Measurements from ENCODE around the gene TNFRSF4.
"Not testable (repeated sequence)": the region's sequence is repeated elsewhere in the genome, so short reads cannot be mapped to it uniquely, and the experiment has no call there.

The TNFRSF4 gene

GRCh38 chr1:1200876-1201810 is 12.8 kb downstream of the TNFRSF4 start:
- H3K27me3 Mint-ChIP-seq, result peaks cover 50% of the 10 kb centered on the region
- peak overlapping the region; percentile 40 for H3K4me3 Mint-ChIP-seq
- no peak overlapping the region for H3K27ac Mint-ChIP-seq
- no peaks in the 10 kb centered on the region for H3K36me3 Mint-ChIP-seq
- H3K4me1 Mint-ChIP-seq, result peaks cover 11% of the 10 kb centered on the region
- peak; percentile 83 for DNase-seq
- H3K9me3 Mint-ChIP-seq, result no peaks in the 10 kb centered on the region
- CTCF ChIA-PET, result no interaction called here

GRCh38 chr1:1199961-1200875 is 13.7 kb downstream of the TNFRSF4 start:
- Mint-ChIP-seq H3K27me3 (peaks cover 48% of the 10 kb centered on the region), H3K36me3 (no peaks in the 10 kb centered on the region), H3K4me1 (peaks cover 11% of the 10 kb centered on the region), H3K4me3 (peak overlapping the region; percentile 40), H3K27ac (peak overlapping the region; percentile 28), H3K9me3 (peaks cover under 1% of the 10 kb centered on the region)
- peak; percentile 19 for DNase-seq
- CTCF ChIA-PET, result no interaction called here

GRCh38 chr1:1199141-1199960 is 14.6 kb downstream of the TNFRSF4 start:
- peak overlapping the region; percentile 23 for H3K4me3 Mint-ChIP-seq
- CTCF ChIA-PET, result no interaction called here

GRCh38 chr1:1198423-1199140 is 15.4 kb downstream of the TNFRSF4 start:
- Mint-ChIP-seq H3K27me3 (peaks cover 39% of the 10 kb centered on the region), H3K4me1 (peaks cover 11% of the 10 kb centered on the region), H3K9me3 (peaks cover 12% of the 10 kb centered on the region), H3K4me3 (no peak overlapping the region), H3K27ac (no peak overlapping the region), H3K36me3 (no peaks in the 10 kb centered on the region)
- DNase-seq, result peak; percentile 19
- CTCF ChIA-PET, result no interaction called here

More at GRCh38 chr1:1199141-1199960, 14.6 kb downstream of the TNFRSF4 start:
- H3K36me3 Mint-ChIP-seq, result no peaks in the 10 kb centered on the region
- H3K4me1 Mint-ChIP-seq, result peaks cover 11% of the 10 kb centered on the region
- peaks cover 9% of the 10 kb centered on the region for H3K9me3 Mint-ChIP-seq
- peak overlapping the region; percentile 28 for H3K27ac Mint-ChIP-seq
- DNase-seq, result peak; percentile 20
- peaks cover 47% of the 10 kb centered on the region for H3K27me3 Mint-ChIP-seq

GRCh38 chr1:1197551-1198422 is 16.2 kb downstream of the TNFRSF4 start:
- no peak overlapping the region for H3K27ac Mint-ChIP-seq
- H3K9me3 Mint-ChIP-seq, result peaks cover 12% of the 10 kb centered on the region
- H3K4me1 Mint-ChIP-seq, result peaks cover 11% of the 10 kb centered on the region
- CTCF ChIA-PET, result no interaction called here
- peaks cover 36% of the 10 kb centered on the region for H3K27me3 Mint-ChIP-seq
- H3K4me3 Mint-ChIP-seq, result no peak overlapping the region
- no peaks in the 10 kb centered on the region for H3K36me3 Mint-ChIP-seq
- DNase-seq, result peak; percentile 20

- H3K9me3 Mint-ChIP-seq, result peaks cover 12% of the 10 kb centered on the region
- H3K4me1 Mint-ChIP-seq, result peaks cover 11% of the 10 kb centered on the region
- no peak overlapping the region for H3K27ac Mint-ChIP-seq
- no peaks in the 10 kb centered on the region for H3K36me3 Mint-ChIP-seq
- H3K4me3 Mint-ChIP-seq, result no peak overlapping the region
- no peak for DNase-seq
- CTCF ChIA-PET, result no interaction called here
- H3K27me3 Mint-ChIP-seq, result peaks cover 36% of the 10 kb centered on the region
These were observed 16.8 kb downstream of the TNFRSF4 start for GRCh38 chr1:1197188-1197500.

GRCh38 chr1:1196431-1197187 is 17.3 kb downstream of the TNFRSF4 start:
- peaks cover 11% of the 10 kb centered on the region for H3K4me1 Mint-ChIP-seq
- no peak overlapping the region for H3K27ac Mint-ChIP-seq
- peak; percentile 20 for DNase-seq
- H3K36me3 Mint-ChIP-seq, result no peaks in the 10 kb centered on the region
- H3K27me3 Mint-ChIP-seq, result peaks cover 39% of the 10 kb centered on the region
- no peak overlapping the region for H3K4me3 Mint-ChIP-seq
- CTCF ChIA-PET, result no interaction called here
- peaks cover 16% of the 10 kb centered on the region for H3K9me3 Mint-ChIP-seq

- DNase-seq, H3K36me3 Mint-ChIP-seq, H3K27ac Mint-ChIP-seq, H3K4me3 Mint-ChIP-seq, CTCF ChIA-PET: not testable (repeated sequence)
- peaks cover 16% of the 10 kb centered on the region for H3K9me3 Mint-ChIP-seq
- H3K27me3 Mint-ChIP-seq, result peaks cover 42% of the 10 kb centered on the region
- H3K4me1 Mint-ChIP-seq, result peaks cover 11% of the 10 kb centered on the region
These were observed 18.2 kb downstream of the TNFRSF4 start for GRCh38 chr1:1195726-1196125.

- CTCF ChIA-PET, result interaction anchor here (1.1 kb wide), 1 partner anchor 72 kb away, joined by 3 read pairs; no protein-coding TSS in a partner anchor
- H3K9me3 Mint-ChIP-seq, result peaks cover 16% of the 10 kb centered on the region
- H3K4me1 Mint-ChIP-seq, result peaks cover 2% of the 10 kb centered on the region
- H3K36me3 Mint-ChIP-seq, result no peaks in the 10 kb centered on the region
- DNase-seq, result no peak
- H3K27ac Mint-ChIP-seq, result no peak overlapping the region
- H3K4me3 Mint-ChIP-seq, result no peak overlapping the region
- peaks cover 36% of the 10 kb centered on the region for H3K27me3 Mint-ChIP-seq
These were observed 19.2 kb downstream of the TNFRSF4 start for GRCh38 chr1:1194723-1195122.

- H3K9me3 Mint-ChIP-seq, result peaks cover 16% of the 10 kb centered on the region
- no peaks in the 10 kb centered on the region for H3K4me1 Mint-ChIP-seq
- H3K27me3 Mint-ChIP-seq, result peaks cover 37% of the 10 kb centered on the region
- CTCF ChIA-PET, result no interaction called here
- no peak overlapping the region for H3K4me3 Mint-ChIP-seq
- H3K36me3 Mint-ChIP-seq, result no peaks in the 10 kb centered on the region
- no peak for DNase-seq
- no peak overlapping the region for H3K27ac Mint-ChIP-seq
These were observed 22.2 kb downstream of the TNFRSF4 start for GRCh38 chr1:1191734-1192133.

- H3K9me3 Mint-ChIP-seq, result peaks cover 5% of the 10 kb centered on the region
- DNase-seq, result no peak
- H3K27me3 Mint-ChIP-seq, result peaks cover 33% of the 10 kb centered on the region
- H3K4me3 Mint-ChIP-seq, result no peak overlapping the region
- H3K27ac Mint-ChIP-seq, result no peak overlapping the region
- H3K36me3 Mint-ChIP-seq, result no peaks in the 10 kb centered on the region
- H3K4me1 Mint-ChIP-seq, result no peaks in the 10 kb centered on the region
- CTCF ChIA-PET, result no interaction called here
These were observed 24.8 kb downstream of the TNFRSF4 start for GRCh38 chr1:1189111-1189510.

- DNase-seq, result no peak
- peaks cover 42% of the 10 kb centered on the region for H3K27me3 Mint-ChIP-seq
- H3K36me3 Mint-ChIP-seq, result no peaks in the 10 kb centered on the region
- H3K27ac Mint-ChIP-seq, result no peak overlapping the region
- peaks cover 4% of the 10 kb centered on the region for H3K9me3 Mint-ChIP-seq
- H3K4me3 Mint-ChIP-seq, result no peak overlapping the region
- CTCF ChIA-PET, result interaction anchor here (0.6 to 1.6 kb wide), 2 partner anchors 43 to 65 kb away, joined by 4 to 5 read pairs; no protein-coding TSS in a partner anchor
- H3K4me1 Mint-ChIP-seq, result peaks cover 2% of the 10 kb centered on the region
These were observed 26.0 kb downstream of the TNFRSF4 start for GRCh38 chr1:1187938-1188337.

Data from activated naive CD4-positive, alpha-beta T cell treated with anti-CD3 and anti-CD28 coated beads, Interleukin-2, amount 10 ng/mL, durations not matched to agents 7 days and 5 days (primary cell).